ENCODE data around the gene TWIST2.
A peak's percentile ranks its signal among the peaks of the same experiment; 100 is the strongest.

TWIST2 gene

GRCh38 chr2:238857959-238858358 lies 10.1 kb downstream of the TWIST2 start:
- TF ChIP-seq CTCF (IDR thresholded peaks at IDR 0.05; ENCODE audit: low read depth, low read length), result no peak
- no peak overlapping the region for H3K4me3 ChIP-seq (ENCODE audit: low read depth, low read length)
- in situ Hi-C loops (cut with HindIII; ENCODE audit: low sequenced_read_pairs), result no loop called here
- DNase-seq (ENCODE audit: low read depth, low spot score), result no peak

- no peak for DNase-seq (ENCODE audit: low read depth, low spot score)
- H3K4me3 ChIP-seq (ENCODE audit: low read depth, low read length), result no peak overlapping the region
- in situ Hi-C loops (cut with HindIII; ENCODE audit: low sequenced_read_pairs), result no loop called here
- no peak for TF ChIP-seq CTCF (IDR thresholded peaks at IDR 0.05; ENCODE audit: low read depth, low read length)
Observed at GRCh38 chr2:238859636-238860347, 11.9 kb downstream of the TWIST2 start.

- H3K4me3 ChIP-seq (ENCODE audit: low read depth, low read length), result no peak overlapping the region
- no peak for TF ChIP-seq CTCF (IDR thresholded peaks at IDR 0.05; ENCODE audit: low read depth, low read length)
- DNase-seq (ENCODE audit: low read depth, low spot score), result peak; percentile 26
- in situ Hi-C loops (cut with HindIII; ENCODE audit: low sequenced_read_pairs), result no loop called here
Observed at GRCh38 chr2:238861013-238861730, 13.3 kb downstream of the TWIST2 start.

GRCh38 chr2:238861766-238862315 lies 14.0 kb downstream of the TWIST2 start:
- TF ChIP-seq CTCF (IDR thresholded peaks at IDR 0.05; ENCODE audit: low read depth, low read length), result no peak
- H3K4me3 ChIP-seq (ENCODE audit: low read depth, low read length), result no peak overlapping the region
- no peak for DNase-seq (ENCODE audit: low read depth, low spot score)
- in situ Hi-C loops (cut with HindIII; ENCODE audit: low sequenced_read_pairs), result no loop called here

- in situ Hi-C loops (cut with HindIII; ENCODE audit: low sequenced_read_pairs), result no loop called here
- no peak for TF ChIP-seq CTCF (IDR thresholded peaks at IDR 0.05; ENCODE audit: low read depth, low read length)
- no peak for DNase-seq (ENCODE audit: low read depth, low spot score)
- no peak overlapping the region for H3K4me3 ChIP-seq (ENCODE audit: low read depth, low read length)
Observed at GRCh38 chr2:238862701-238863100, 14.8 kb downstream of the TWIST2 start.

GRCh38 chr2:238863231-238863630 lies 15.3 kb downstream of the TWIST2 start:
- in situ Hi-C loops (cut with HindIII; ENCODE audit: low sequenced_read_pairs), result no loop called here
- no peak for DNase-seq (ENCODE audit: low read depth, low spot score)
- TF ChIP-seq CTCF (IDR thresholded peaks at IDR 0.05; ENCODE audit: low read depth, low read length), result no peak
- H3K4me3 ChIP-seq (ENCODE audit: low read depth, low read length), result no peak overlapping the region

Data from astrocyte of the spinal cord (primary cell).